HTR-8/SVneo (cell line): ENCODE measurements around the gene HOXA7.
A peak's percentile ranks its signal among the peaks of the same experiment; 100 is the strongest.

Source experiments
- DNase-seq: peaks from one replicate; pipeline ENCODE4 v3.0.0; 2011; ENCODE audit warnings: low spot score, mixed read lengths; ENCODE audit not compliant: insufficient read length
- FAIRE-seq: peaks from 2 replicates; lab custom pipeline; 2011; peaks lifted over from hg19 to GRCh38; lab: Jason Lieb, UNC

Gene HOXA7

GRCh38 chr7:27156508-27156898, at the start of gene HOXA7:
HOXA7 (minus strand) TSS chr7:27156675; CDS start chr7:27156545, 130 bp downstream.
- DNase-seq (peak; percentile 81), FAIRE-seq (no peak)

DNA sequence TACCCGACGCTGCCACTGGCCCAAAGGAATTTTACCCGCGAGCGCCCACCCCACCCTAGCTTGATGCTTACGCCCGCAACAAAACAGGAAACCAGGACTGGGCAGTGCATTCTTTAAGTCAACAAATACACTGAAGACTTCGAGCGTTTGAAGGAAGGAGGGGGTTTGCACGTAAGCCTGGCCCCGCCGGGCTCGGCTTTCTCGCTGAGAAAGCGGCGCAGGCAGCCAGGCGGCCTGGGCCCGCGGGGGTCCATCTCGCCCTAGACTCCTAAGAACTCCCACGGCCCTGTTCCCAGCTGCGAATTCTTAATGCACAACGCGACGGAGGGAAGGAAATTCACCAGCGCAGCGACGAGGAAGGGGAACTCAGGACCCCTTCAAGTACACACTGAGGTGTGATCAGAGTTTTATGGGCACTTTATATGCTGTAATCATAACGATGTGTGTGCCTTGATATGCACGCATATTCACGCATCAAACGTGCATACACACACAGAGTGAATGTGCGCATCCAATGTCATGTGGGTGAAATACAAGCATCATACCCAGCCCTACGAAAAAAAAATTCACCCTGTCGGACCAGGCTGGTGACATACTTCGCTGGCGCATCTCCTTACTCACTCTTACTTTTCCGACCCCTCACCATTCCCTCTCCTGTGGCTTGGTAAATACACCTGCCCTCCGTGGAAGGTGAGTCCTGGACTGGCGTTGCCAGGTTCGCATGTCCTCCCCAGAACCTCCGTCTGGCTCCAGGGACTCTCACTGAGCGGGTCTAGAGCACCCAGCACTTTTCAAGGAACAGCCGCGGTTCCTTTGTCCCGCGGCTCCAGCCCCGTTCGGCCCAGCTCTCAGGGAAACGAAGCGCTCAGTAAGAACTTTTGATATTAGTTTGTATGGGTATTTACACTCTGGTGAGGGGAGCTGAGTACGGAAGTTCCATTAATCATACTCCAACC, 49.1 kb upstream of the HOXA7 start:
- FAIRE-seq (no peak), DNase-seq (no peak)

DNA sequence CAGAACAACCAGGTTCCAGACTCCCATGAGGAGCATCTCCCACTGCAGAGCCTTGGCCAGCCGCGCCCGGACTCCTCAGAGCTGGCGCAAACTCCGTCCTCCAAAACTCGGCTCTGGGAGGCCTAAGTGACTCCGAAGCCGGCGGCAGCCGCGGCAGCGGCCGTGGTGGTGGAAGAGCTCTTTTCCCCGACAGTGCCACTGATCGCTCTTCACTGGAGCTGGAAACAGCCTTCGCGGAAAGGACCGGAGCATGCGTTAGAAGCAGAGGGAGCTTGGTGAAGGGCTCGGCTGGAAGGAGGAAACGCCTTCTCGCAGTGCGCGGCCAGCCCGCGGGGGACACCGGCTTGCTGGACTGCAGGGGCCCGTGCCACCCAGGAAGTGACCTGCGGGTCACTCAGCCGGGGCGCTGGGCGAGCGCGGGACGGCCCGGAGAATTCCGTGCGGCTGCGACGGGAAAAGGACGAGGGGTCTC, 48.4 kb upstream of the HOXA7 start:
- DNase-seq (no peak), FAIRE-seq (no peak)

GRCh38 chr7:27203964-27204594, 47.6 kb upstream of the HOXA7 start:
- no peak for FAIRE-seq
- DNase-seq = no peak

- no peak for DNase-seq
These were observed 47.0 kb upstream of the HOXA7 start for GRCh38 chr7:27203365-27203953.

GRCh38 chr7:27202862-27203134, 46.3 kb upstream of the HOXA7 start:
- FAIRE-seq (no peak), DNase-seq (no peak)

More at GRCh38 chr7:27203365-27203953, 47.0 kb upstream of the HOXA7 start:
- FAIRE-seq = no peak

DNA sequence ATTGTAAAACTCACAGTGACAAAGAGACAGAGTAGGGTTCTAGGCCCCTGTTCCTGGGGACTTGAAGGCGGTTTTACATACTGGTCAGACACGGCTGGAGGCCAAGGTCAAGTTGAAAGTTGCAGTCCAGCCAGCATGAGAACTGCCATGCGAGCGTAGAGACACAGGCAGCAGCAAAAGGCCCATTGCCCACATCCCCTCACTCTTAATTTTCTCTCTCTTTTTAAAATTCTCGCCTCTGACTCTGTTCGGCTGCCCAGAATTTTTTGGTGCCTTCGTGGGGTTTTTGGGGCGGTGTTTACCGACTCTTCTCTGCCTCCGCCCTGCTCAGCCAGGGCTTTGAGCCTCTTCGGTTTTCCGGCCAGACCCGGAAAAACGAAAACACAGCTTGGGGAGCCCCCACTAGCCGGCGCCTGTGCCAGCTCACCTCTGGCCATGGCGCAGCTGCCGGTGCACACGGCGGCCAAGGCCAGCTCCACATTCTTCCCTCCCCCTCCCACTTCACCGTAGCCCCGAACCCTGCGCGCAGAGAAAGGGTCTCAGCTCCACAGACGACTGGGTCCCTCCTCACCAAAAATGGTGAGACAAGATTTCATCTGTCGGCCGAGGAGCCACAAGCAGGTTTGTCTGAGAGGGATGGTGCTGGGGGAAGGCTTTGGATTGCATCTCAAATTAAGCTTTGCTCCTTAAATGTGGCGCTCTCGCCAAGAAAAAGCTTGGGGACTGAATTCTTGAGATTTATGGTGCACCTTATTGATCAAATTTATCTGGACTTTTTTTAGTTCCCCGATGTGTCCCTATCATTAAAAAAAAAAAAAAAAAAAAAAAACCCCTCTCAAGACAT, 45.8 kb upstream of the HOXA7 start:
- DNase-seq = no peak

GRCh38 chr7:27201580-27202017, 45.1 kb upstream of the HOXA7 start:
- FAIRE-seq (no peak), DNase-seq (no peak)

More for the DNA sequence above, 45.8 kb upstream of the HOXA7 start:
- no peak for FAIRE-seq

DNA sequence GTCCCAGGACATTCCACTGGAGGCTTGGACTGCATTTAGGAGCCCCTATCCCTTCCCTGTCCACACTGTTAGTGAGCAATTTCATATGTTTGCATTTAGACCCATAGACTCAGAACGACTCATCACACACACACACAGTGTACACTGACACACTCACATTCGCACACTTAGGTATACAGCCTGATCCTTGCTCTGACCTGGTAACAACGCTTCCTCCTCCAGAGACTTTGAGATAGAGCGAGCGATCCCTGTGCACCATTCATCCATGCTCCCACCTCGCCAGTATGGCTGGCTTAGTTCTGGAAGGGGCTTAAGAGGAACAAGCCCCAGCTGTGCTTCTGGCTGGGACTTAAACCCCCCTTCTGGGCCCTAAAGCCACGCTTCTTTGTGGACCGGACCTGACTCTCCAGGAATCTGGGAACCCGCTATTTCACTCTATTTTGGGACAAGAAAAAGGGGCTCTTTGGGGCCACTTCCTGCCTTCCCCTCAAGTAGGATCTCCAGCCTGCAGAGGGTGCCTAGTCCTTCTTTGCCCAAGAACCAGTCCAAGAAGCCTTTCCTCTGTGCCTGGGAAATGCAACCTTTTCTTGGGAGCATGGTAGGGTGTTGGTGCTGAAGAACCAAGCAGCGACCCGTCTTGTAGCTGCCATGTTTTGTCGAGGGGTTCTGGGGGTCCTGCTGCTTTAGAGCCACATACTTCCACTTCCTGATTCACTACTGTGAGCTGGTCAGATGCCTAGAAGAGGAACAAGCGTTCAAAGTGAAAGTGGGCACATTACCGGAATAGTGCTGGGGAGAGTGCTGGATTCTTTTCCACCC, 44.5 kb upstream of the HOXA7 start:
- peak; percentile 82 for FAIRE-seq
- no peak for DNase-seq

GRCh38 chr7:27199849-27200760, 43.6 kb upstream of the HOXA7 start, which contains the start of gene HOXA13:
HOXA13 (minus strand) TSS chr7:27200091; CDS start chr7:27200077, 14 bp downstream.
- FAIRE-seq = peak; percentile 93
- DNase-seq = peak; percentile 72

- no peak for DNase-seq
- FAIRE-seq = no peak
These were observed 42.7 kb upstream of the HOXA7 start for GRCh38 chr7:27198871-27199801.

DNA sequence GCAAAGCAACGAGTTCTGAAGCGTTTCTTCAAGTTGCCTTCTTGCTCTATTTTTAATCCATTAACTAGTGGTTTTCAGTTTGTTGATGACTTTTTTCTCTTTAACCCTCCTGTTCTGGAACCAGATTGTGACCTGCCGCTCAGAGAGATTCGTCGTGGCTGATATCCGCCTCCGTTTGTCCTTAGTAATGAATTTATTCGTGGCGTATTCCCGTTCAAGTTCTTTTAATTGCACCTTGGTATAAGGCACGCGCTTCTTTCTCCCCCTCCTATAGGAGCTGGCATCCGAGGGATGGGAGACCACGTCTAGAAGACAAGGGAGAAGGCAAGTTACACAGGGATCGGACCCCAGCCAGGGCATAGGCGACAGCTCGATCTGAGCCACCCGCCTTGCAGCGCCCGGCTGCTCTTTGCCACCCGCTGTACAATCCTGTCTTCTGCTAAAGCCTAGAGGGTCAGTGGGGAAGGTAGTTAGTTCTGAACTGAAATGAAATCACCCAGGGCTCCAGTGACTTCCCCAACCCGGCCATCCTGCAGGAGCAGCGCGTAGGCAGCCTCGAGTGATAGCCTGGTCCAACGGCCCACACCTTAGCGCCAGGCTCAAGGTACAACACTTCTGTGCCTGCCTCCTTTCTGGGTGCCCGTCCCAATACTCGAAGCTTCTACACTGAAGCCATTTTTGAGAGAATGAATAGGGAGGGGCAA, 41.8 kb upstream of the HOXA7 start:
- FAIRE-seq (peak; percentile 36), DNase-seq (no peak)

DNA sequence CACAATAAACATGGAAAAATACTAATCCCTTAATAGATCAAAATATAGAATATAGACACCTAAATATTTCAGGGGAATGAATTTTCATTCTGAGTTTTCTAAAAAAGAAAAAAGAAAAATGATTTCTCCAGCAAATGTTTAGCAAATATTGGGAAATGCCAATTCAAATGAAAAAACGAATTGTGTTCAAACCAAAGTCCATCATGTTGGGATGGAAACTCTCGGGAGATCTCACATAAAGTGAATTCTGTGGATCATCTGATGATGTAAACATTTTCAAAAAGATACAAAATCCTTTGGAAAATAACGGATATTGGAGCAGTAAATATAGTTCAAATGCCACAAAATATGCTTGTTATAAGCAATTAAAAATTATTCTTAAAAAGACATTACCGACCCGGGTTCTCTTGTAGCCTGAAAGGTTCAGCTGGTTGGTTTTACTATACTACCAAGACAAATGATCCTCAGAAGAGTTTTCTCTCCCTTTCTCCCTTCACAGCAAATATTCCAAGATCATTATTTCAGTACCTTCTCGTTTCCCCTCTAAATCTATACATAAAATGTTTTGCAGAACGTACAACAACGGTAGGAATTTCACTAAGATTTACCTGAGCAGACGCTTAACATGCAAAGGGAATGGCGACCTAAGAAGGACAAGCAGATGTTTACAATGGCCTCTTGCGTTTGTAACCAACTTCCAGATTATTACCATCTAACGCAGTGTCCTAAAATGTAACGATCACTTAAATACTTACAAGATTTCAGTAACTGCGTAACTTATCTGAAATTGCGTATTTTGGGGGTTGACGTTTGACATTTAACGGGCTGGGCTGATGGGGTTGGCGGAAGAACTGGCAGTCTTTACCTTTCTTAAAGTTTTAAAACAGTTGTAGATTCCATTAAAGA, 40.9 kb upstream of the HOXA7 start:
- no peak for FAIRE-seq
- no peak for DNase-seq

DNA sequence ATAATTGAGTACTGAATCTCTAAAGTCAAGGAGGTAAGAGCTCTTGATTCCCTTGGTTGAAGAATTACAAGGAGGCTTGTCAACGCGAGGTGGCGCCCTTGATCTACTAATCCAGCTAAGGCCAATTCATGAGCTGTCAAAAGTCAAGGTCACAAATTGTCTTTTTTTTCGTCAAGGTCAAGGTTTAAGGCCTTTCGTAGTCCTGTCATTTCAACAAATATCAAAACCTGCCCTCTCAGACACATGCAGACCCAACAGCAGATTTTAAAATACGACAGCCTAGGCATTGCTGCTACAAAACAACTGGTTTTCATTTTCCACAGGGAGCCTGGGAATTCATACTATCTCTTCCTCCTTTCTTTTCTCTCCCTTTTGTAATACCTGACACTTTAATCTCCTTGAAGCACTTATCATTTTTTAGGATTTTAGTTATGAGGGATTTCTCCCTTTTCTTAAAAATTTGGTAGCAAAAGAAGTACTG, 39.9 kb upstream of the HOXA7 start:
- FAIRE-seq = no peak
- DNase-seq = no peak

GRCh38 chr7:27194686-27195379, 38.4 kb upstream of the HOXA7 start:
- no peak for FAIRE-seq
- DNase-seq = no peak
